Measurements from ENCODE around the gene PPFIA3. TPM values are rescaled to one million over a fixed set of nuclear protein-coding genes. Genes with fewer than 3 reads are reported as not detected.

The PPFIA3 gene
- total and polyA plus RNA-seq, 2 donors (not counting 1 experiment from before 2014, with no cell fraction given) = 2.1 to 3.4 TPM

GRCh38 chr19:49103331-49104085 lies 15.8 kb upstream of the PPFIA3 start:
- Histone ChIP-seq H3K27ac (ENCODE audit: low read length in 2 of 2) (peak overlapping the region in 1 of 2 donors; percentile 48), H3K27me3 (replicated peaks in 1 of 4; ENCODE audit: control extremely low read depth in 1 of 4, control insufficient read depth in 3 of 4, insufficient read depth in 4 of 4, low read length in 3 of 4) (no peaks in the 10 kb centered on the region), H4K20me1 (ENCODE audit: control insufficient read depth, insufficient read depth, low read length, poor library complexity, severe bottlenecking) (peaks cover 85% of the 10 kb centered on the region), H3K4me3 (ENCODE audit: control extremely low read depth in 1 of 5, extremely low read depth in 1 of 5, insufficient read depth in 1 of 5, low read depth in 2 of 5, low read length in 4 of 5) (no peak overlapping the region), H3K79me2 (ENCODE audit: control insufficient read depth, insufficient read depth, low read length) (peaks cover 24% of the 10 kb centered on the region), H3K9me3 (ENCODE audit: control extremely low read depth in 1 of 3, control insufficient read depth in 2 of 3, insufficient read depth in 1 of 3, low read length in 2 of 3) (no peaks in the 10 kb centered on the region), H3K4me1 (ENCODE audit: control insufficient read depth in 2 of 2, insufficient read depth in 2 of 2, low read length in 2 of 2) (peaks cover 13 to 14% of the 10 kb centered on the region in 2 donors), H2AFZ (ENCODE audit: insufficient read depth, low read depth, low read length, poor library complexity, severe bottlenecking) (no peak overlapping the region), H3K9ac (ENCODE audit: low read length) (no peak overlapping the region), H3K4me2 (replicated peaks; ENCODE audit: low read depth, low read length, poor library complexity, severe bottlenecking) (peak overlapping the region; percentile 40), H3K36me3 (replicated peaks in 1 of 2; ENCODE audit: control extremely low read depth in 1 of 2, control insufficient read depth in 1 of 2, extremely low read depth in 1 of 2, insufficient read depth in 2 of 2, low read length in 1 of 2) (peaks cover 1 to 77% of the 10 kb centered on the region in 2 experiments)
- Mint-ChIP-seq H3K9me3 (ENCODE audit: insufficient read depth) (no peaks in the 10 kb centered on the region), H3K27ac (no peak overlapping the region), H3K4me1 (peaks cover 8% of the 10 kb centered on the region), H3K4me3 (no peak overlapping the region), H3K27me3 (no peaks in the 10 kb centered on the region)
- ChIA-PET CTCF (interaction anchor here (0.6 to 1.0 kb wide), 2 partner anchors 11 to 95 kb away, joined by 3 to 4 read pairs; partner anchors contain the start of gene LIN7B), POLR2A (interaction anchor here (0.6 kb wide), 2 partner anchors 19 to 307 kb away, joined by 7 to 10 read pairs; no protein-coding TSS in a partner anchor)
- TF ChIP-seq, protein P1, sequence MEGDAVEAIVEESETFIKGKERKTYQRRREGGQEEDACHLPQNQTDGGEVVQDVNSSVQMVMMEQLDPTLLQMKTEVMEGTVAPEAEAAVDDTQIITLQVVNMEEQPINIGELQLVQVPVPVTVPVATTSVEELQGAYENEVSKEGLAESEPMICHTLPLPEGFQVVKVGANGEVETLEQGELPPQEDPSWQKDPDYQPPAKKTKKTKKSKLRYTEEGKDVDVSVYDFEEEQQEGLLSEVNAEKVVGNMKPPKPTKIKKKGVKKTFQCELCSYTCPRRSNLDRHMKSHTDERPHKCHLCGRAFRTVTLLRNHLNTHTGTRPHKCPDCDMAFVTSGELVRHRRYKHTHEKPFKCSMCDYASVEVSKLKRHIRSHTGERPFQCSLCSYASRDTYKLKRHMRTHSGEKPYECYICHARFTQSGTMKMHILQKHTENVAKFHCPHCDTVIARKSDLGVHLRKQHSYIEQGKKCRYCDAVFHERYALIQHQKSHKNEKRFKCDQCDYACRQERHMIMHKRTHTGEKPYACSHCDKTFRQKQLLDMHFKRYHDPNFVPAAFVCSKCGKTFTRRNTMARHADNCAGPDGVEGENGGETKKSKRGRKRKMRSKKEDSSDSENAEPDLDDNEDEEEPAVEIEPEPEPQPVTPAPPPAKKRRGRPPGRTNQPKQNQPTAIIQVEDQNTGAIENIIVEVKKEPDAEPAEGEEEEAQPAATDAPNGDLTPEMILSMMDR (IDR thresholded peaks at IDR 0.05) = no peak
- no peak for TF ChIP-seq EZH2 (IDR thresholded peaks at IDR 0.05; ENCODE audit: borderline replicate concordance, insufficient read depth, low read depth, low read length, poor library complexity, severe bottlenecking)
- intact Hi-C loops (cut with micrococcal nuclease) = no loop called here
- no peak for DNase-seq
- ATAC-seq (ENCODE audit: low read depth) = no peak
- WGBS (ENCODE audit: insufficient coverage) = 58% methylated on average over 19 of the region's 33 CpGs
